ENCODE results near the gene PROK2.

DNA sequence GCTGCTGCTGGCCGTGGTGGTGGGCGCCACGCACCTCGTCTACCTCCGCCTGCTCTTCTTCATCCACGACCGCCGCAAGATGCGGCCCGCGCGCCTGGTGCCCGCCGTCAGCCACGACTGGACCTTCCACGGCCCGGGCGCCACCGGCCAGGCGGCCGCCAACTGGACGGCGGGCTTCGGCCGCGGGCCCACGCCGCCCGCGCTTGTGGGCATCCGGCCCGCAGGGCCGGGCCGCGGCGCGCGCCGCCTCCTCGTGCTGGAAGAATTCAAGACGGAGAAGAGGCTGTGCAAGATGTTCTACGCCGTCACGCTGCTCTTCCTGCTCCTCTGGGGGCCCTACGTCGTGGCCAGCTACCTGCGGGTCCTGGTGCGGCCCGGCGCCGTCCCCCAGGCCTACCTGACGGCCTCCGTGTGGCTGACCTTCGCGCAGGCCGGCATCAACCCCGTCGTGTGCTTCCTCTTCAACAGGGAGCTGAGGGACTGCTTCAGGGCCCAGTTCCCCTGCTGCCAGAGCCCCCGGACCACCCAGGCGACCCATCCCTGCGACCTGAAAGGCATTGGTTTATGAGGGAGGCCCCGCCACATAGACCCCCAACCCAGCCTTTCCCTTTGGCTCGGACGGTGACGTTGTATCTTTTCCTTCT, 30.2 kb downstream of the PROK2 start:
- TF ChIP-seq, protein P1, sequence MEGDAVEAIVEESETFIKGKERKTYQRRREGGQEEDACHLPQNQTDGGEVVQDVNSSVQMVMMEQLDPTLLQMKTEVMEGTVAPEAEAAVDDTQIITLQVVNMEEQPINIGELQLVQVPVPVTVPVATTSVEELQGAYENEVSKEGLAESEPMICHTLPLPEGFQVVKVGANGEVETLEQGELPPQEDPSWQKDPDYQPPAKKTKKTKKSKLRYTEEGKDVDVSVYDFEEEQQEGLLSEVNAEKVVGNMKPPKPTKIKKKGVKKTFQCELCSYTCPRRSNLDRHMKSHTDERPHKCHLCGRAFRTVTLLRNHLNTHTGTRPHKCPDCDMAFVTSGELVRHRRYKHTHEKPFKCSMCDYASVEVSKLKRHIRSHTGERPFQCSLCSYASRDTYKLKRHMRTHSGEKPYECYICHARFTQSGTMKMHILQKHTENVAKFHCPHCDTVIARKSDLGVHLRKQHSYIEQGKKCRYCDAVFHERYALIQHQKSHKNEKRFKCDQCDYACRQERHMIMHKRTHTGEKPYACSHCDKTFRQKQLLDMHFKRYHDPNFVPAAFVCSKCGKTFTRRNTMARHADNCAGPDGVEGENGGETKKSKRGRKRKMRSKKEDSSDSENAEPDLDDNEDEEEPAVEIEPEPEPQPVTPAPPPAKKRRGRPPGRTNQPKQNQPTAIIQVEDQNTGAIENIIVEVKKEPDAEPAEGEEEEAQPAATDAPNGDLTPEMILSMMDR (IDR thresholded peaks at IDR 0.05; ENCODE audit: insufficient read depth, low read length, poor library complexity, severe bottlenecking), result no peak
- no peak for TF ChIP-seq EZH2phosphoT487 (conservative IDR thresholded peaks at IDR 0.05; ENCODE audit: low read length)
